ENCODE measurements around the gene PLPP4.

The PLPP4 gene

GRCh38 chr10:120456626-120457430 lies at the start of gene PLPP4:
TSS of gene PLPP4 (plus strand) at chr10:120457227. CDS start at chr10:120457306, 79 bp downstream.
- DNase-seq: no peak

DNA sequence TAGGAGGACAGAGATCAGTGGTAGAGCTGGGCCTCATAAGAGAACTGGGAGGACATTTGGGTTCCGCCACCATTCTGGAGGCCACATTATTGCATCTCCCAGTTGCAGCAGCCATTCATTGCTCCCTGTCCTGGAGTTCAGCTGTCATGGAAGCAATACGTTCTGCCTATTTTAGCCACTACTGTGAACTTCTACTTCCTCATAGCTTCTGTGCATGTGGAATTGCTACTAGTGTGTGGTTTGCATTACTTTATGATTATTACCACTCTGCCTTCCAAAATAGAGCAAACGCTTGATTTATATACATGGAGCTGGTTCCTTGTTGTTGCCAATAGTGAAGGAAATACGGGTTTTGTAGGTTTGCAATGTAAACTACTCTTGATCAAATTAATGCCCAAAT lies 47.2 kb upstream of the PLPP4 start:
- no peak for DNase-seq

GRCh38 chr10:120414946-120415345 lies 42.1 kb upstream of the PLPP4 start:
- DNase-seq: no peak

GRCh38 chr10:120415709-120416330 lies 41.2 kb upstream of the PLPP4 start:
- DNase-seq: no peak

GRCh38 chr10:120420421-120420820 lies 36.6 kb upstream of the PLPP4 start:
- DNase-seq: no peak

DNA sequence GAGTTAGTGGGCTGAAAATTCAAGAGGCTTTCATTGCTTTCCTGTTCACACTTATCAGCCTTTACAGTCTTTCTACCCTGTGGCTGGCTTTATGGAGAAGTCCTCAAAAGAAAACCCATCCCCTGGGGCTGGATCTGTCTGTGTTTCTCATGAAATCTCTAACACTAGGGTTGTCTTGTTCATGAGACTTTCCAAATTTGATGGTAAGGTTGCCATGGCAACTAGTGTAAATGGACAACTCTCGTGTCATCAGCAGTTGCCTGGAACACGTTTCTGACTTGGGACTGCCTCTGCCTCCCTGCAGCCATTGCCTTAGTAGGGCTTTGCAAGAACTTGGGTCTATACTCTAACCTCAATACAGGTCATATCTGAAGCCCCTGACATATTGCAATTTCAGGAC lies 35.8 kb upstream of the PLPP4 start:
- DNase-seq: no peak

DNA sequence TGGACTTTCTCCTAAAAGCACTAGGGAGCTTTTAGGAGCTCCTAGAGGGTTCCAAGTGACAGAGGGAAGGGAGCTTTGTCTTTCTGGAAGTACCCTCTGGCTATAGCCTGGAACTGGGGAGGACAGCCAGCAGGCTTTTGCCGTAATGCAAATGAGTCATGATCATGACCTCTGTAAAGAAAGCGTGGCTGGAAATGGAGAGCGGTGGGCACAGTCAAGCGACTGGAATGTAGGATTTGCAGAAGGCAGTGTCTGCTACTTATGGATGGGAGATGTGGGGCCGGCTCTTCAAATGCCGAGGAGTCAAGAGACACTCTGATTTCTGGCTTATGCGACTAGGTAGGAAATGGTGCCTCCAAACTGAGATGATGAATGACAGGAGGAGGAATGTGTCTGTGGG lies 34.6 kb upstream of the PLPP4 start:
- no peak for DNase-seq

GRCh38 chr10:120423431-120424197 lies 33.4 kb upstream of the PLPP4 start:
- DNase-seq: no peak

- no peak for DNase-seq
These were observed 32.9 kb upstream of the PLPP4 start for GRCh38 chr10:120424198-120424464.

GRCh38 chr10:120426306-120426705 lies 30.7 kb upstream of the PLPP4 start:
- DNase-seq: no peak

GRCh38 chr10:120428754-120429153 lies 28.3 kb upstream of the PLPP4 start:
- DNase-seq: no peak

GRCh38 chr10:120429395-120429794 lies 27.6 kb upstream of the PLPP4 start:
- no peak for DNase-seq

DNA sequence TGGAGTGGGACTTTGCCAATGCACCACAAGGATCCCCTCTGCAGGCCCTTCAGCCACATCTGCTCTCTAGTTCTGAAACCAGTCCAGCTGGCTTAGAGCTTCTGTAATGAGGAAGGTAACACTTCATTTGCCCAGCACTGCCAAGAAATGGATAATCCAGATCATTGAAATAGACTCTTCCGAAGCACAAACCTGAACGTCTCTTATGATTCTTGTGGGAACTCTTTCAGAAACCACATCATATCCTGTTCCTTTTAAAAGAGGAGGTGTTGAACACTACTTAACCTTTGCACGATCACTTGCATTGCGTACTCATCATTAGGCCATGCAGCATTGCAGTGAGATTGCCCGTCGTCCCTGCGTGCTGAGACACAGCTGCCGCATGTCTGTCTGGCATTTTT lies 25.8 kb upstream of the PLPP4 start:
- no peak for DNase-seq

- DNase-seq: no peak
These were observed 24.8 kb upstream of the PLPP4 start for GRCh38 chr10:120432209-120432608.

GRCh38 chr10:120433141-120433540 lies 23.9 kb upstream of the PLPP4 start:
- no peak for DNase-seq

DNA sequence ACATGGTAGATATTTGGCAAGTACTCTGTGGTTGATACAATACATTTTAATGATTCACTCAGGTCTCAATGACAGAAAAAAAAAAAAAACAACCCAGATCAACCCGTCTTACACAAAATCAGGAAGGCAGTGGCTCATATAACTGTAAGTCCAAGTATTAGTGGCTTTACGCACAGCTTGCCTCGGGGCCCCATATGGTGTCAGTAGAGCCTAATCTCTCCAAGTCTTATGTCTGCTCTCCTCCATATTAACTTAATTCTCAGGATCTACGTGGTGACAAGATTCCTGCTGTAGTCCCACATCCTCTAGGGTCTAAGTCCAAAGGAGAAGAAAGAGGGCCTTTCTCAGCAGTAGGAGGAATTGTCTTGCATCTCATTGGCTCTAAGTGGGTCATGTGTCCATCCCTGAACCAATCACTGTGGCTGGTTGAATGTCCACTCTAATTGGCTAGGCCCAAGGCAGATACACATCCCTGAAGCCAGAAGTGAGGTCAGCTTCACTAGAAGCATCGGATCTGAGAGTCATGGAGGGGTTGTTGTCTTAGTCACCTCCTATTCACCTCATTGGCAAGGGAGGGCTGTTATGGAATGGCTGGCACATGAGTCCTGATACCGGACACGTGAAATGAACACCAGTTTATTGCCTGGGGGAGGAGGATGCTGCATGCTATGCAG lies 20.5 kb upstream of the PLPP4 start:
- DNase-seq: no peak

DNA sequence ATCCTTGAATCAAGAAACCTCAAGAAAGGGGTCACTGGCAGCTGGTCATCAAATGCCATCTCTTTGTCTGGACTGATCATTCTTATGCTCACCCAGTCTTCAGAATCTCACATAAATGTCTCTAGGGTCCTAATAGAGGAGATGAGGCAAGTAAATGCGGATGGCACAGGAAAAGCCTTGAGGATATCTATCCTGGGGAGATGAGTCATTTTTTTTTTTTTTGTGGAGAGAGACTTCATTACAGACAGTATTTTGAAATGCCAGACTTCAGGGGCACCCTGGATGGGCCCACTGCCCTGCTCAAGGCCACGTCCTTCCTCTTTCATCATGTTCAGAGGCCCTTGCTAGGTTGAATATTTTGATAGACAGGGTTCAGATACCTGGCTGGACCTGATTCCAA lies 19.5 kb upstream of the PLPP4 start:
- no peak for DNase-seq

DNA sequence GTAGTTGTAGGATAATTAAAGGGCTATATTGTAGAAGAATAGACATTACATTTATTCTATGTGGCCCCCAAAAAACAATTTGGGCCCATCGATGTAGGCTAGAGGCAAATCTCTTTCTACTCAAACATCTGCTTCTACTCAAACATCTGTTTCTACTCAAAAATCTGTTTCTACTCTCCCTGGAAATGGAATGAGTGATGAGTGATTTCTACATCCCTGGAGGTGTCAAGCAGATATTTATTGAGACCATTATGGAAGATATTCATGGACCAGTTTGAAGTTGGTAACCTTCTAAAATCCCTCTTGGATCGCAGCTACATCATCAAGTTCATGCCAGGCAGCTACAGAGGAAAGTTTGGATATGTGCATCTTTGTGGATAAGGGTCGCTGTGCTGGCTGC lies 5.1 kb upstream of the PLPP4 start:
- DNase-seq: no peak

DNA sequence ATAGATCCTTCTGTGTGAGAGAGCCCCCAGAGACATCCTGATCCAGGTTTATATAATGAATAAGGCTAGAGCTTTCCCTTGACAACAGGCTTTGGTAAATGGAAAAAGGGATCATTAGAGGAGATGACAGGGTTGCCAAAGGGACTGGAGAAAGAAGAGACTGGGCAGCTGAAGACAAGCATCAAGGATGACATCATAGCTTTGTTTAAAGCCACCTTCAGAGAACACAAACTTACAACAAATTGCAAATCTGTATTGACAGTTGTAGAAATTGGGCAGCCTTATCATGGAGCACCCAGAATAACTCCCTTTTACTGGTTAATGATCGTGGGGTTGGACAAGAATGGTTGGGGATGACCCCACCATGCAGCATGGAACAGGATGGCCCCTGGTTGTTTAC lies 3.7 kb upstream of the PLPP4 start:
- DNase-seq: no peak

DNA sequence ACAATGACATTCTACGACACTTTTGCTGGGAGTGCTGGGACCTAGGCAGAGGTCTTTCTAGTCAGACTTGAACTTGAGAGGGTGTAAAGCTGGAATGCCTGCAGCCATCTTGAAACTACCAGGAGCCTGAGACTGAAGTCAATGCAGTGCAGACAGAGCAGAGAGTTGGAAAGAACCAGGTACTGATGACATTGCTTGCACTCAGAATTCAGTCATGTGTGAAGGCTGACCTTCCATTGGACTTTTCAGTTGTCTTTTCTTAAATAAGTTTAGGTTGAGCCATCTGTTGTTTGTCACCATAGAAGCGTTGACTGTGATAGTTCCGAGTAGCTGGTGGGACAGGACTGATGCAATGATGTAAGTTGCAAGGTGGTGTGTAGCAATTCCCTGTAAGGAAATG lies 3.1 kb upstream of the PLPP4 start:
- DNase-seq: no peak

- DNase-seq: no peak
These were observed 2.0 kb upstream of the PLPP4 start for GRCh38 chr10:120455004-120455403.

GRCh38 chr10:120455606-120456005 lies 1.4 kb upstream of the PLPP4 start:
- no peak for DNase-seq

DNA sequence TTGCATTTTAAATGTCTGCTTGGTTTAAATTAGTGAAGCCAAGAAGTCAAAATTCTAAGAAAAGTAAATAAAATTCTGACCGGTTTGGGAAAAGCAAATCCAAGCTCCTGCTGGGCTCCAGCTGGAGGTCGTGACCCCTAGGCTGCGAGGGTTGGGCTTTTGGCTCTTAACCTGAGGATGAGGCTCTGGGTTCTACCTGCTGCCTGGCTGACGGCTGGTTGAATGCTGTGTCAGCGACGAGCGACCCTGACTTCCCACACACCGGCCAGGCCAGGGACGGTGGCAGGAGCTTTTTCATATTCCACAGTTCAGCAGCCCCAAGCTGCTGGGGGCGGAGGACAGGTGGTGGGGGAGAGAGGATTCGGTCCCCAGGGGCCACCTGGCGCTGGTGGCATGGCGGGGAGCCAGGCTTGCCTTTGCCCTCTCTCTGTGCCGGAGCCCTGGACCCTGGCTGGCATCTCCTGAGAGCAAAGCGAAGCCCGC lies 843 bp upstream of the PLPP4 start:
- DNase-seq: no peak
